AG04450 (cell line): ENCODE measurements around the gene GRPR. TPM values are rescaled to one million over a fixed set of nuclear protein-coding genes. Genes with fewer than 3 reads are reported as not detected.
A peak's percentile ranks its signal among the peaks of the same experiment; 100 is the strongest.

Source experiments
- CTCF ChIA-PET: fragments of 300-600, 350-600 bp; formaldehyde crosslinking; extraction: SDS; loops from one replicate; lab custom pipeline; 2022; ENCODE audit warnings: antibody characterized with exemption, inconsistent platforms; lab: Charles Lee
- POLR2A ChIA-PET: fragments of 350-600 bp; formaldehyde crosslinking; extraction: SDS; loops from one replicate; lab custom pipeline; 2021; ENCODE audit warnings: antibody characterized with exemption, inconsistent platforms; lab: Yijun Ruan, JAX
- DNase-seq: peaks from one replicate; pipeline ENCODE4 v3.0.0-alpha.2; 2011; ENCODE audit warnings: low read depth, low spot score
- H3K27ac ChIP-seq: one replicate; pipeline ENCODE4 v1.5.1; 2012; ENCODE audit warnings: low read depth, low read length, control low read depth
- H3K27me3 ChIP-seq: one replicate; pipeline ENCODE4 v1.6.0; 2012; ENCODE audit warnings: low read length; ENCODE audit not compliant: control insufficient read depth, insufficient read depth
- H3K4me3 ChIP-seq: 2 replicates; pipeline ENCODE4 v1.5.1; 2011; ENCODE audit warnings: mild to moderate bottlenecking, low read depth, low read length, control low read depth
- H3K9me3 ChIP-seq: 2 replicates; pipeline ENCODE4 v1.5.1; 2012; ENCODE audit warnings: low read length; ENCODE audit not compliant: control insufficient read depth, insufficient read depth
- CTCF ChIP-seq: IDR thresholded peaks from 2 replicates; pipeline ENCODE4 v1.5.1; 2011; ENCODE audit warnings: low read depth, low read length, control low read depth, inconsistent platforms
- polyA minus RNA-seq: library from RNA; depleted of rRNA, polyadenylated mRNA; stranded (reverse); fragments of >200 nt; gene quantifications from 2 replicates; pipeline ENCODE4 v1.2.3, GENCODE V29; 2011; rRNA and poly(A)+ RNA removed
- polyA plus RNA-seq: library from polyadenylated mRNA; depleted of rRNA; stranded (reverse); fragments of >200 nt; gene quantifications from 2 replicates; pipeline ENCODE4 v1.2.3, GENCODE V29; 2011; rRNA removed

GRPR gene
- 1.7 and 2.0 TPM in 2 replicates for polyA plus RNA-seq
- polyA minus RNA-seq, result 3.6 and 4.6 TPM in 2 replicates

GRCh38 chrX:16123222-16123786 lies at the start of gene GRPR:
TSS of gene GRPR (plus strand) at chrX:16123565. CDS start at chrX:16123954, 389 bp downstream.
- TF ChIP-seq CTCF, result peak; percentile 70
- CTCF ChIA-PET, result interaction anchor here (0.6 to 2.5 kb wide), 18 partner anchors 10 to 573 kb away, joined by 3 to 16 read pairs (median 4); no protein-coding TSS in a partner anchor

GRCh38 chrX:16075087-16075486 lies 48.3 kb upstream of the GRPR start:
- no peak for DNase-seq
- TF ChIP-seq CTCF, result no peak
- Histone ChIP-seq H3K9me3 (no peaks in the 10 kb centered on the region), H3K4me3 (no peak overlapping the region), H3K27me3 (no peaks in the 10 kb centered on the region), H3K27ac (no peak overlapping the region)
- ChIA-PET POLR2A (no interaction called here), CTCF (no interaction called here)

More at GRCh38 chrX:16123222-16123786, at the start of gene GRPR:
- Histone ChIP-seq H3K9me3 (no peaks in the 10 kb centered on the region), H3K27ac (no peak within 1 kb of the TSS), H3K4me3 (no peak within 1 kb of the TSS), H3K27me3 (no peaks in the 10 kb centered on the region)
- DNase-seq, result peak; percentile 74
- POLR2A ChIA-PET, result no interaction called here

GRCh38 chrX:16076834-16077233 lies 46.5 kb upstream of the GRPR start:
- H3K27me3 ChIP-seq, result no peaks in the 10 kb centered on the region
- TF ChIP-seq CTCF, result no peak
- POLR2A ChIA-PET, result no interaction called here
- no peaks in the 10 kb centered on the region for H3K9me3 ChIP-seq
- DNase-seq, result no peak
- H3K4me3 ChIP-seq, result no peak overlapping the region
- H3K27ac ChIP-seq, result no peak overlapping the region
- CTCF ChIA-PET, result no interaction called here

GRCh38 chrX:16077811-16078210 lies 45.6 kb upstream of the GRPR start:
- H3K27ac ChIP-seq, result no peak overlapping the region
- H3K4me3 ChIP-seq, result no peak overlapping the region
- H3K27me3 ChIP-seq, result no peaks in the 10 kb centered on the region
- ChIA-PET CTCF (no interaction called here), POLR2A (no interaction called here)
- H3K9me3 ChIP-seq, result no peaks in the 10 kb centered on the region
- DNase-seq, result no peak
- TF ChIP-seq CTCF, result no peak

GRCh38 chrX:16081357-16081756 lies 42.0 kb upstream of the GRPR start:
- DNase-seq, result no peak
- ChIA-PET CTCF (no interaction called here), POLR2A (no interaction called here)
- no peaks in the 10 kb centered on the region for H3K9me3 ChIP-seq
- no peaks in the 10 kb centered on the region for H3K27me3 ChIP-seq
- TF ChIP-seq CTCF, result no peak
- H3K27ac ChIP-seq, result no peak overlapping the region
- no peak overlapping the region for H3K4me3 ChIP-seq
